Stimulated activated effector memory CD8-positive, alpha-beta T cell treated with anti-CD3 and anti-CD28 coated beads, Interleukin-12 subunit alpha, Interleukin-12 subunit beta, amount 100 ng/mL, for 72 hours (primary cell): ENCODE results near the gene TMEM145.

Experiments
- ATAC-seq: fragments of 150-1000 bp; cut with Tn5 transposase; 2 replicates; pipeline ENCODE4 v1.10.0; 2021
- DNase-seq, 2 donors: peaks; one replicate each; pipeline ENCODE4 v3.0.0; 2021 to 2022; ENCODE audit warnings: low spot score in 2 of 2
- H3K27ac Mint-ChIP-seq: one replicate; pipeline ENCODE4 v1.8.0; 2022; ENCODE audit warnings: mild to moderate bottlenecking, mixed read lengths
- H3K36me3 Mint-ChIP-seq: one replicate; pipeline ENCODE4 v1.8.0; 2022; ENCODE audit warnings: mild to moderate bottlenecking, mixed read lengths
- H3K4me1 Mint-ChIP-seq: one replicate; pipeline ENCODE4 v1.8.0; 2022; ENCODE audit warnings: mixed read lengths
- H3K4me3 Mint-ChIP-seq: one replicate; pipeline ENCODE4 v1.8.0; 2022; ENCODE audit warnings: mild to moderate bottlenecking, mixed read lengths
- H3K9me3 Mint-ChIP-seq: one replicate; pipeline ENCODE4 v1.8.0; 2022; ENCODE audit warnings: mixed read lengths

TMEM145 gene

GRCh38 chr19:42283188-42284065 lies 29.7 kb upstream of the TMEM145 start:
- ATAC-seq (peak; percentile 78), DNase-seq (peak; percentile 86 to 92)
- Mint-ChIP-seq H3K4me3 (no peak overlapping the region), H3K9me3 (no peaks in the 10 kb centered on the region), H3K36me3 (peaks cover 53% of the 10 kb centered on the region), H3K4me1 (peaks cover 33% of the 10 kb centered on the region), H3K27ac (no peak overlapping the region)

- DNase-seq (peak in 1 of 2 donors; percentile 73), ATAC-seq (peak; percentile 33)
- H3K4me1 Mint-ChIP-seq, result peaks cover 27% of the 10 kb centered on the region
- peaks cover 55% of the 10 kb centered on the region for H3K36me3 Mint-ChIP-seq
- peak overlapping the region; percentile 84 for H3K4me3 Mint-ChIP-seq
- no peaks in the 10 kb centered on the region for H3K9me3 Mint-ChIP-seq
- no peak overlapping the region for H3K27ac Mint-ChIP-seq
These were observed 29.0 kb upstream of the TMEM145 start for GRCh38 chr19:42284066-42284501.

- Mint-ChIP-seq H3K27ac (peak overlapping the region; percentile 90), H3K4me1 (peaks cover 20% of the 10 kb centered on the region), H3K9me3 (no peaks in the 10 kb centered on the region), H3K36me3 (peaks cover 55% of the 10 kb centered on the region), H3K4me3 (peak overlapping the region; percentile 84)
- ATAC-seq, result no peak
- DNase-seq, result no peak
These were observed 28.3 kb upstream of the TMEM145 start for GRCh38 chr19:42284591-42285341.

- peaks cover 61% of the 10 kb centered on the region for H3K36me3 Mint-ChIP-seq
- H3K4me1 Mint-ChIP-seq, result peaks cover 19% of the 10 kb centered on the region
- DNase-seq (no peak), ATAC-seq (no peak)
- peak overlapping the region; percentile 90 for H3K27ac Mint-ChIP-seq
- H3K9me3 Mint-ChIP-seq, result no peaks in the 10 kb centered on the region
- peak overlapping the region; percentile 84 for H3K4me3 Mint-ChIP-seq
These were observed 27.6 kb upstream of the TMEM145 start for GRCh38 chr19:42285541-42285941.

GRCh38 chr19:42285988-42286348 lies 27.1 kb upstream of the TMEM145 start:
- Mint-ChIP-seq H3K9me3 (no peaks in the 10 kb centered on the region), H3K4me3 (peak overlapping the region; percentile 84), H3K36me3 (peaks cover 65% of the 10 kb centered on the region), H3K4me1 (peaks cover 19% of the 10 kb centered on the region), H3K27ac (peak overlapping the region; percentile 90)
- no peak for DNase-seq
- ATAC-seq, result no peak

- Mint-ChIP-seq H3K36me3 (peaks cover 69% of the 10 kb centered on the region), H3K4me1 (peaks cover 21% of the 10 kb centered on the region), H3K4me3 (peak overlapping the region; percentile 84), H3K9me3 (no peaks in the 10 kb centered on the region), H3K27ac (peak overlapping the region; percentile 90)
- no peak for DNase-seq
- ATAC-seq, result no peak
These were observed 26.6 kb upstream of the TMEM145 start for GRCh38 chr19:42286349-42287016.

- no peak for ATAC-seq
- peaks cover 26% of the 10 kb centered on the region for H3K4me1 Mint-ChIP-seq
These were observed 25.9 kb upstream of the TMEM145 start for GRCh38 chr19:42287017-42287826.

GRCh38 chr19:42287827-42288107 lies 25.3 kb upstream of the TMEM145 start:
- Mint-ChIP-seq H3K4me1 (peaks cover 26% of the 10 kb centered on the region), H3K27ac (no peak overlapping the region), H3K36me3 (peaks cover 74% of the 10 kb centered on the region), H3K9me3 (no peaks in the 10 kb centered on the region), H3K4me3 (no peak overlapping the region)
- ATAC-seq (no peak), DNase-seq (no peak)

More at GRCh38 chr19:42287017-42287826, 25.9 kb upstream of the TMEM145 start:
- Mint-ChIP-seq H3K9me3 (no peaks in the 10 kb centered on the region), H3K36me3 (peaks cover 69% of the 10 kb centered on the region), H3K27ac (no peak overlapping the region), H3K4me3 (no peak overlapping the region)
- DNase-seq, result no peak

- H3K27ac Mint-ChIP-seq, result no peak overlapping the region
- peaks cover 81% of the 10 kb centered on the region for H3K36me3 Mint-ChIP-seq
- H3K4me1 Mint-ChIP-seq, result peaks cover 26% of the 10 kb centered on the region
- ATAC-seq (no peak), DNase-seq (no peak)
- H3K9me3 Mint-ChIP-seq, result no peaks in the 10 kb centered on the region
- H3K4me3 Mint-ChIP-seq, result no peak overlapping the region
These were observed 24.7 kb upstream of the TMEM145 start for GRCh38 chr19:42288387-42288786.

GRCh38 chr19:42288881-42289555 lies 24.1 kb upstream of the TMEM145 start:
- peaks cover 87% of the 10 kb centered on the region for H3K36me3 Mint-ChIP-seq
- ATAC-seq (no peak), DNase-seq (no peak)
- H3K27ac Mint-ChIP-seq, result no peak overlapping the region
- peaks cover 26% of the 10 kb centered on the region for H3K4me1 Mint-ChIP-seq
- no peaks in the 10 kb centered on the region for H3K9me3 Mint-ChIP-seq
- H3K4me3 Mint-ChIP-seq, result no peak overlapping the region

- peaks cover 91% of the 10 kb centered on the region for H3K36me3 Mint-ChIP-seq
- H3K9me3 Mint-ChIP-seq, result no peaks in the 10 kb centered on the region
- H3K4me1 Mint-ChIP-seq, result peaks cover 24% of the 10 kb centered on the region
- ATAC-seq, result no peak
- no peak overlapping the region for H3K4me3 Mint-ChIP-seq
- no peak overlapping the region for H3K27ac Mint-ChIP-seq
- DNase-seq, result no peak
These were observed 23.5 kb upstream of the TMEM145 start for GRCh38 chr19:42289556-42290041.

- ATAC-seq (no peak), DNase-seq (no peak)
- Mint-ChIP-seq H3K9me3 (no peaks in the 10 kb centered on the region), H3K4me3 (no peak overlapping the region), H3K4me1 (peaks cover 19% of the 10 kb centered on the region), H3K36me3 (peaks cover 90% of the 10 kb centered on the region), H3K27ac (no peak overlapping the region)
These were observed 23.0 kb upstream of the TMEM145 start for GRCh38 chr19:42290136-42290522.

- Mint-ChIP-seq H3K4me3 (no peak overlapping the region), H3K4me1 (peaks cover 12% of the 10 kb centered on the region), H3K9me3 (no peaks in the 10 kb centered on the region), H3K36me3 (peaks cover 90% of the 10 kb centered on the region), H3K27ac (peak overlapping the region; percentile 73)
- DNase-seq (no peak), ATAC-seq (peak; percentile 71)
These were observed 22.3 kb upstream of the TMEM145 start for GRCh38 chr19:42290523-42291434.
